ENCODE results near the gene MPHOSPH10. TPM values are rescaled to one million over a fixed set of nuclear protein-coding genes. Genes with fewer than 3 reads are reported as not detected.

The MPHOSPH10 gene
- polyA plus RNA-seq, 1 donor (not counting 4 experiments of a cell fraction or from before 2014, with no cell fraction given), result 20.3 TPM

GRCh38 chr2:71117063-71117462 is 13.4 kb upstream of the MPHOSPH10 start:
- H3K4me3 ChIP-seq (ENCODE audit: control insufficient read depth in 2 of 3, extremely low read depth in 1 of 3, insufficient read depth in 2 of 3, low read depth in 1 of 3, low read length in 3 of 3), result no peak overlapping the region
- H2AFZ ChIP-seq (ENCODE audit: control insufficient read depth, low read length), result no peak overlapping the region
- H3K27me3 ChIP-seq (ENCODE audit: control insufficient read depth, extremely low read depth, insufficient read depth, low read length), result no peaks in the 10 kb centered on the region
- H3K9me1 ChIP-seq (ENCODE audit: control insufficient read depth, extremely low read depth, insufficient read depth, low read length), result peaks cover 2% of the 10 kb centered on the region
- no peak for FAIRE-seq
- no peaks in the 10 kb centered on the region for H3K9me3 ChIP-seq (ENCODE audit: control insufficient read depth, low read depth, low read length)
- no peak overlapping the region for H3K9ac ChIP-seq (ENCODE audit: control insufficient read depth, extremely low read depth, insufficient read depth, low read length)
- no peaks in the 10 kb centered on the region for H4K20me1 ChIP-seq (ENCODE audit: control insufficient read depth, extremely low read depth, insufficient read depth, low read length)
- TF ChIP-seq EZH2 (IDR thresholded peaks at IDR 0.05; ENCODE audit: low read length) (no peak), CTCF (optimal IDR thresholded peaks at IDR 0.05 in 1 of 3, IDR thresholded peaks at IDR 0.05 in 1 of 3, conservative IDR thresholded peaks at IDR 0.05 in 1 of 3; ENCODE audit: extremely low read depth in 1 of 3, insufficient read depth in 2 of 3, low read length in 3 of 3) (no peak)
- no peaks in the 10 kb centered on the region for H3K36me3 ChIP-seq (ENCODE audit: control insufficient read depth in 2 of 2, extremely low read depth in 1 of 2, insufficient read depth in 2 of 2, low read length in 2 of 2)
- no peak for DNase-seq (ENCODE audit: low read depth, low spot score)
- H3K79me2 ChIP-seq (ENCODE audit: control insufficient read depth, insufficient read depth, low read length), result no peaks in the 10 kb centered on the region
- no peak overlapping the region for H3K4me2 ChIP-seq (ENCODE audit: control insufficient read depth, extremely low read depth, insufficient read depth, low read depth, low read length)
- no peak overlapping the region for H3K27ac ChIP-seq (ENCODE audit: control insufficient read depth, insufficient read depth, low read length)
- H3K4me1 ChIP-seq (ENCODE audit: control insufficient read depth, extremely low read depth, insufficient read depth, low read length), result no peaks in the 10 kb centered on the region
- dilution Hi-C loops (cut with MboI; ENCODE audit: extremely low pct_ligation_motif_present, low sequenced_read_pairs), result no loop called here

DNA sequence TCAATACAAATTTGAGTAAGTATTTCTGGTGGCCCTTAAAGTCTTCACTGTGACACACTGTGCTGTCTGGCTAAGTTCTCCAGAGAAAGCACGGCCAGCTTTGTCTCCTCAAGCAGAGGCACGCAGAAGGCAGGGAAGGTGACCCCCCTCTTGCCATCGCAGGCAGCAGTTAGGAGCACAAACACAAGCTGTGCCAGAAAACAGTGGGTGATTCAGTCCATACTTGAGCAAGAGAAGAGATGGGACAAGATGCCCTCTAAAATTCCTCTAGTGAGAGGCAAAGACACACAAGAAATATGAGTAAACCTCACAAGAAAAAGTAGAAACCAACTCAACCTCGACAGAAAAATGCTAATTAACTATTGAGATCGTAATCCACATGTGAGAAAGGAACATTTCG is 10.2 kb upstream of the MPHOSPH10 start:
- Histone ChIP-seq H4K20me1 (ENCODE audit: control insufficient read depth, extremely low read depth, insufficient read depth, low read length) (no peaks in the 10 kb centered on the region), H3K79me2 (ENCODE audit: control insufficient read depth, insufficient read depth, low read length) (no peaks in the 10 kb centered on the region), H3K4me1 (ENCODE audit: control insufficient read depth, extremely low read depth, insufficient read depth, low read length) (peaks cover 4% of the 10 kb centered on the region), H3K27ac (ENCODE audit: control insufficient read depth, insufficient read depth, low read length) (no peak overlapping the region), H3K4me2 (ENCODE audit: control insufficient read depth, extremely low read depth, insufficient read depth, low read depth, low read length) (no peak overlapping the region), H2AFZ (ENCODE audit: control insufficient read depth, low read length) (no peak overlapping the region), H3K36me3 (ENCODE audit: control insufficient read depth in 2 of 2, extremely low read depth in 1 of 2, insufficient read depth in 2 of 2, low read length in 2 of 2) (no peaks in the 10 kb centered on the region), H3K27me3 (ENCODE audit: control insufficient read depth, extremely low read depth, insufficient read depth, low read length) (no peaks in the 10 kb centered on the region), H3K9me3 (ENCODE audit: control insufficient read depth, low read depth, low read length) (no peaks in the 10 kb centered on the region), H3K9me1 (ENCODE audit: control insufficient read depth, extremely low read depth, insufficient read depth, low read length) (peaks cover 2% of the 10 kb centered on the region), H3K4me3 (ENCODE audit: control insufficient read depth in 2 of 3, extremely low read depth in 1 of 3, insufficient read depth in 2 of 3, low read depth in 1 of 3, low read length in 3 of 3) (no peak overlapping the region), H3K9ac (ENCODE audit: control insufficient read depth, extremely low read depth, insufficient read depth, low read length) (no peak overlapping the region)
- no peak for FAIRE-seq
- dilution Hi-C loops (cut with MboI; ENCODE audit: extremely low pct_ligation_motif_present, low sequenced_read_pairs), result no loop called here
- DNase-seq (ENCODE audit: low read depth, low spot score), result no peak
- TF ChIP-seq EZH2 (IDR thresholded peaks at IDR 0.05; ENCODE audit: low read length) (no peak), CTCF (optimal IDR thresholded peaks at IDR 0.05 in 1 of 3, IDR thresholded peaks at IDR 0.05 in 1 of 3, conservative IDR thresholded peaks at IDR 0.05 in 1 of 3; ENCODE audit: extremely low read depth in 1 of 3, insufficient read depth in 2 of 3, low read length in 3 of 3) (no peak)

All from keratinocyte (primary cell).